Sciatic nerve (tissue), 2 donors: ENCODE measurements around the gene TBC1D5. TPM values are rescaled to one million over a fixed set of nuclear protein-coding genes. Genes with fewer than 3 reads are reported as not detected.
"Not testable (repeated sequence)": the region's sequence is repeated elsewhere in the genome, so short reads cannot be mapped to it uniquely, and the experiment has no call there.

Experiments
- ATAC-seq: fragments of 200-7000 bp; cut with Tn5 transposase; one replicate; pipeline ENCODE4 v1.9.1; 2020; ENCODE audit warnings: mild to moderate bottlenecking, moderate library complexity
- DNase-seq: peaks from one replicate; pipeline ENCODE4 v3.0.0-alpha.2; 2020; ENCODE audit warnings: low spot score
- intact Hi-C: fragments of 100-400 bp; cut with DNase I; formaldehyde crosslinking; loops from one replicate; pipeline ENCODE4 v1.14.2; 2022
- total RNA-seq: library from RNA; stranded (reverse); fragmentation: NEBNext Ultra II Directional; extraction: Animal tissue kit (Norgen Biotek cat#: 25700); gene quantifications from one replicate; pipeline ENCODE4 v1.2.1, GENCODE V29; 2021
- donor health status: DM: no; HTN: no; CAD: no.
- donor health status: DM: no; HTN: no; CAD: no.

The TBC1D5 gene
- total RNA-seq, 1 donor from 2014 or later: 82.6 TPM

DNA sequence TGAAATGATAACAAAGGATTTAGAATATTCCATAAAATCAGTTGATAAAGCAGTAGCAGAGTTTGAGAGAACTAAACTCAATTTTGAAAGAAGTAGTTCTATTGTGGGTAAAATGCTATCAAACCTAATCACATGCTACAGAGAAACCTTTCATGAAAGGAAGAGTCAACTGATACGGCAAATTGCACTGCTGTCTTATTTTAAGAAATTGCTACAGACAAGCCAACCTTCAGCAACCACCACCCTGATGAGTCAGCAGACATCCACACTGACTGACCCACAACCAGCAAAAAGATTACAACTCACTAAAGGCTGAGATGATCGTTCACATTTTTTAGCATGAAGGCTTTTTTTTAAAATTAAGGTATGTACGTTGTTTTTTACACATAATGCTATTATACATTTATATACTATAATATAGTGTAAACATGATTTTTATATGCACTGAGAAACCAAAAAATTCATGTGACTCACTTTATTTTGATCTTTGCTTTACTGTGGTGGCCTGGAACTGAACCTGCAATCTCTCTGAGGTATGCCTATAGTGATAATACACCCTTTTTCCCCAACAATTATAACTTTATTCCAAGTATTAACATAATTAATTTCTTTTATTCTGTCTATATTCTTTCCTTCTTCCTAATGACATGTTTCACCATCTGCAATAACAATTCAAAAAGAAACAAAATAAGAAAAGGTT is 109.9 kb downstream of the TBC1D5 start:
- intact Hi-C loops: no loop called here
- no peak for DNase-seq
- ATAC-seq: peak; percentile 62

DNA sequence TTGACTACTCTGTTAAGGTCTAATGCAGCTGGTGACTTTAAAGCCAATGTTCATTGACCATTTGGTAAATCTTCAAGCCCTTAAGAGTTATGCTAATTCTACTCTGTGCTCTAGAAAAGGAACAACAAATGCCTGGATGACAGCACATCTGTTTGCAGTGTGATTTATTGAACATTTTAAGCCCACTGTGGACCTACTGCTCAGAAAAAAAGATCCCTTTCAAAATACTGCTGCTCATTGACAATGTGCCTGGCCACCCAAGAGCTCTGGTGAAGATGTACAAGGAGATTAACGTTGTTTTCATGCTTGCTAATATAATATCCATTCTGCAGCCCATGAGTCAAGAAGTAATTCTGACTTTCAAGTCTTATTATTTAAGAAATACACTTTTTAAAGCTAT is 110.8 kb downstream of the TBC1D5 start:
- ATAC-seq (no peak), DNase-seq (no peak)
- intact Hi-C loops: no loop called here

DNA sequence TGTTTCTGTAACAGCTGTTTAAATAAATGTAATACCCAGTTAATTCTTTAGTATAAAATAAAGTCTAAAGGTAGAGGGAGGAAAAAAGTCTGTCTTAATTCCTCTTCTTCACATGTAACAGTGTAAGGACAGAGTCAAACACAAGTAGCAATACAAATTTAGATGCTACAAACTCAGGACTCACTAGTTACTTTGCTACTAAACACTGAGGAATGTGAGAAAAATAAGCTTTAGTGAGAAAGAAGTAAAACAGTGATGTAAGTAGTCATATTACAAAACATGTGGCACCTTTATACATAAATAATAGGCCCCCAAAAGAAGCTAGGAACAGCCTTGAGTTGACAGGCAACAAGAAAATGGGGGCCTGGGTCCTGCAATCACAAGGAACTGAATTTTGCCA is 113.0 kb downstream of the TBC1D5 start:
- DNase-seq: no peak
- intact Hi-C loops: no loop called here
- ATAC-seq: no peak

DNA sequence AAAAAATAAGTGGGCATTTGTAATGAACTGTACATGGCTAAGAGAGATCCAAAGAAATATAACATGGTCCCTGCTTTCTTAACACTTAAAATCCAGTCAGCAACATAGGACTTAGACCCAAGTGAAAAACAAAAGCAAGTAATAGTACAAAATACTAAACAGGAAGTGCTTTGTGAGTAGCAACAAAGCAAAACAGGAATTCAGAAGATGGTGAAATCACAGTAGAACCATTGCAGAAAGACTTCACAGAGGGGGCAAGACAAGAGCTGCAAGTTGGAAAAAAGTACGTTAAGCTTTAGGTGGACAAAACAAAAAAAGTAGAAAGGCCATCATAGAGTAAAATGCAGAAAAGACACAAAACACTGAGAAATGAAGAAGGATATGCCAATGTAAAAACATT is 116.0 kb downstream of the TBC1D5 start:
- no peak for ATAC-seq
- DNase-seq: no peak
- intact Hi-C loops: no loop called here

DNA sequence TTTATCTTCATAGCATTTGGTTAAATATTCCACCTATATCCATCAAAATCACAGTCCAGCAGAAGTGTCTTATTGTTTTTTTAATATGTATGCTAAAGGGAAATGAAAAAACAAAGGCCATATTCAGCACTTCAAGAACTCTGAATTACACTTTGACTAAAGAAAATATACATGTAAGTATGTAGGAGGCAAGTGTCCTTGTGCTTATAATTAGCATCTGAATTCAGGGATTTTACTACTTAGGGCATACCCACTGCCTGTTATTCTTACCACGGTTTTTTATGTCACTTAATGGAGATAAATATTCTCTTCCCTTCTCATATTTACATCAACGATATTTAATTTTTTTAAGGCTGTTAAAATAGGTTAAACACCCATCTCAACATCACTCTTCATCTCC is 117.3 kb downstream of the TBC1D5 start:
- intact Hi-C loops: no loop called here
- DNase-seq (no peak), ATAC-seq (no peak)

DNA sequence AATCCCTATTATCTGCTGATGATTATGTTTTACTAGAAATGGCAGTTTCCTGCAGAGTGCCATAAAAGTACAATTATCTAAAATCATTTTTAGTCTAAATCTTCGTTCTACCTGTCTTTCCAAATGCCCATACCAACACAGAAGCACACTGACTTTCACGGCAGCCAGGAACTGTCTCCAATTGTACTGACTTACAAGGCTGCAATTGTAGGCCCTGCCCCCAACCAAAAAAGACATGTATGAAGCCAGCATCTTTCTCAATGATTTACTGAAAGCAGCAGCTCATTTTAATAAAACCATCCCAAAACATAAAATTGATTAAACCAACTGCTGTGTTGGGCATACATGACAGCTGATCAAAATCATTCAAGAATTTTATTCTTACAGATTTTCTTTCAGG is 119.0 kb downstream of the TBC1D5 start:
- DNase-seq (no peak), ATAC-seq (no peak)
- intact Hi-C loops: no loop called here

DNA sequence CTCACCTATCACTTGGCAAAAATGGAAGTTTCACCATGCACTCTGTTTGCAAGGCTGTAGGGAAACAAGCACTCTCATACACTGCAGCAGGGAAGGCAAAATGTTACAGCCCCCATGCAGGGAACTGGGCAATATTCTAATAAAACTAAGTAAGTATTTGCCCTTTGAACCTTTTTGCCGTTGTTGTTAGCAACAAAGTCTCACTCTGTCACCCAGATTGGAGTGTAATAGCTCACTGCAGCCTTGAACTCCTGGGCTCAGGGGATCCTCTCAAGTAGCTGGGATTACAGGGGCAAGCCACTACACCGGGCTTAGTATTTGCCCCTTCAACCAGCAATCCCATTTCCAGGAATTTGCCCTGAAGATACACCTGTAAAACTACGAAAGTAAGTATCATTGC is 122.5 kb downstream of the TBC1D5 start:
- DNase-seq (no peak), ATAC-seq (no peak)
- intact Hi-C loops: no loop called here

DNA sequence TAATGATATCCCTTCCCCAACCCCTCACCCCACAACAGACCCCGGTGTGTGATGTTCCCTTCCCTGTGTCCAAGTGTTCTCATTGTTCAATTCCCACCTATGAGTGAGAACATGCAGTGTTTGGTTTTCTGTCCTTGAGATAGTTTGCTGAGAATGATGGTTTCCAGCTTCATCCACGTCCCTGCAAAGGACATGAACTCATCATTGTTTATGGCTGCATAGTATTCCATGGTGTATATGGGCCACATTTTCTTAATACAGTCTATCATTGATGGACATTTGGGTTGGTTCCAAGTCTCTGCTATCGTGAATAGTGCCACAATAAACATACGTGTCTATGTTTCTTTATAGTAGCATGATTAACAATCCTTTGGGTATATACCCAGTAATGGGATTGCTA is 129.4 kb downstream of the TBC1D5 start:
- intact Hi-C loops, DNase-seq, ATAC-seq: not testable (repeated sequence)

DNA sequence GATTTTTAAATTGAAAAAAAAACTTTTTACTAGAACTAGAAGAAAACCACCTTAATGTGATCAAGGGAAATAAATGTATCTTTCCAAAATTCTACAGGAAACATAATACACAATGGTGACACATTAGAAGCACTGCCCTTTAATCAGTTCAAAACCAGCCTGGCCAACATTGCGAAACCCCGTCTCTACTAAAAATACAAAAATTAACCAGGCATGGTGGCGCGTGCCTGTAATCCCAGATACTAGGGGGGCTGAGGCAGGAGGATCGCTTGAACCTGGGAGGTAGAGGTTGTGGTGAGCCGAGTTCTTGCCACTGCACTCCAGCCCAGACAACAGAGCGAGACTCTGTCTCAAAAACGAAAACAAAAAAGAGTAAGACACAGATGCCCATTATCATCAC is 134.5 kb downstream of the TBC1D5 start:
- intact Hi-C loops: no loop called here
- DNase-seq (no peak), ATAC-seq (no peak)

DNA sequence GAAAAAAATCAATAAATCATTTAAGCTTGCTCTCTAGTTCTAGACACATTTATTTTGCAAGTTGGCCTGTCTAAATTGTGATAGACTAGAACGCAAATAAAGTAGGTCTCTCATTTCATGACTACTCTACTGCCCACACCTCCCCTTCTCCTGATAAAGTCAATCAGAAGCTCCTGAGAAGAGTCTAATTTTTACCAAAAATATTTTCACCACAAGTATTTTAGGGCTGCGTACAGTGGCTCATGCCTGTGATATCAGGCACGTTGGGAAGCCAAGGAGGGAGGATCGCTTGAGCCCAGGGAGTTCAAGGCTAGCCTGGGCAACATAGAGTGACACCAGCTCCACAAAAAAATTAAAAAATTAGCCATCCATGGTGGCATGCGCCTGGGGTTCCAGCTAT is 136.5 kb downstream of the TBC1D5 start:
- DNase-seq: no peak
- intact Hi-C loops: no loop called here
- no peak for ATAC-seq

DNA sequence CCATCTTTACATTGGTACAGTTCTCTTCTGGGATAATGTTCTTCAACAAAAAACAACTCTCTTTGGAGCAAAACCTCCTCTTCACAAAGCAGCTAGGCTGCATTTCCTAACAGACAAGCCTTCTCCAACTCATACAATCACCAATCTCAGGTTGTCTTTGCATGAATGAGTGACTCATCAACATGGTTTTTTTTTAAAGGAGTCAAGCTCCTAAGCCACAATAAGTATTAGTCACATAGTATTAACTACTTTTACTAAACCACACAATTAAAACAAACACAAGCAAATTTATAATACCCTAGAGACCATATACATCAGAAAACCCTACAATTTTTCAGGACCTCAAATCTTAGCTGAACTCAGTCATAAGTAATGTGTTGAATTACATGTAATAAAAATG is 137.4 kb downstream of the TBC1D5 start:
- ATAC-seq: no peak
- no peak for DNase-seq
- intact Hi-C loops: no loop called here

DNA sequence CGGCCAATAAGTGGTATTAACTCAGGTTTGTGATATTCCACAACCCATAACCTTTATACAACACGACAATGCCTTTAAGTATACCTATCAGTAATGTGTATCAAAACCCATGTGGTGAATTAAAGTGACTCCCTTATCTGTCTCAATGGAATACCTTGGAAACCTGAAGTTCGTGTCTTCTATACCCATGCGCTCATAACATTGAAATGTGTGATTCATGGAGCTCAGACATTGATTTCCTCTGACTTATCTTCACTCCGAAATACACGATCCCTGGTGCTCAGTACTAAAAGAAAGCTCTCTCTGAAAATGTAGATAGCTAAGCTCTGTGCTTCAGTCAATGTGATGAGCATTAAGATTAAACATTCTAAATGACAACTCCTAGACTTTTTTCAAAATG is 140.3 kb downstream of the TBC1D5 start:
- intact Hi-C loops: no loop called here
- no peak for ATAC-seq
- DNase-seq: no peak

DNA sequence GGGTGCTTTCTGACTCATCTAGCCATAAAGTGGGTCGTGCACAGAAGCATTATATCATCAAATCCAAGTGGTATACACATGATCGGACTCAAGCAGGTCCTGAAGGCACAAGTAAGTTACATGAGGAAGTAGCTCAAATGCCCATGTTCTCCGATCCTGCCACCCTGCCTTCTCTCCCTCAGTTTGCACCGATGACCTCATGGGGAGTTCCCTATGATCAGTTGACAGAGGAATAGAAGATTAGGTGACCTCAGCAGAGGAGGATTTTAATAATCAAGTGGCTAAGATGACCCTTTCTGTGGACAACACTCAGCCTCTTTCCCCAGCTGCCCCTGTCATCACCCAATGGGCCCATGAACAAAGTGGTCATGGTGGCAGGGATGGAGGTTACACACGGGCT is 149.5 kb downstream of the TBC1D5 start:
- intact Hi-C loops: no loop called here
- no peak for DNase-seq

DNA sequence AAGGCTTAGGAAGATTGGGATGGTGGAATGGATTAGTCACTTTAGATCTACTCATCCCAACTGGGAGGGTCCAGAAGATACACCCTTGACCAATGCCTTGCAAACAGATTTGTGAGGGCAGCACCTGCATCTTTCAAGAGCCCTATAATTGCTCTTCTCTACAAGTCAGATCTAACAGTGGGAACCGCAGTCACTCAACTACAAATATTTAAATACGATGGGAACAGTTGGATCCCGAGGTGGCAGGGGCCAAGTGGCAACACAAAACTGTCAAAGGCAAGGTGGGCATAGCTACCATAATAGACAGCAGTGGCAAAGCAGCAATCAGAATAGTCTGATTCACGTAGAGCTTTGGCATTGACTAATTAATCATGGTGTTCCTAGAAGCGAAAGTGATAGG is 152.0 kb downstream of the TBC1D5 start:
- intact Hi-C loops: no loop called here
- no peak for ATAC-seq
- no peak for DNase-seq

More for the DNA sequence above, 149.5 kb downstream of the TBC1D5 start:
- no peak for ATAC-seq

DNA sequence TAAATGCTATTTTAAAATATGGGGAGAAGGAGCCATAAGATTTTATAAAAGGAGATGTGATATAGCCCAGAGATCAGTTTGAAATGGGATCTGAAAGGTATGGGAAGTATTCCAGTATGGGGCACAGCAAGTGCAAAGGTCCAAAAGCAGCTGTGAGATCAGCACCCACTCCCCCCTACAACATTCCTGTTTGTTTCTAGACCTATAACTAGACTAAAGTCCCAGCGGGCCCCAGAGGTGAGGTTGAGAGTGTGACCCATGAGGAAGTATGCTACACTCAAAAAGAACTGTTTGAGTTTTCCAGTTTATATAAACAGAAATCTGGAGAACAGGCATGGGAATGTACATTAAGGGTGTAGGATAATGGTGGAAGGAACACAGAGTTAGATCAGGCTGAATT is 152.5 kb downstream of the TBC1D5 start:
- intact Hi-C loops: loop anchor here (5.0 kb wide), 1 partner anchor 1267 kb away; no protein-coding TSS in a partner anchor
- DNase-seq (no peak), ATAC-seq (no peak)

DNA sequence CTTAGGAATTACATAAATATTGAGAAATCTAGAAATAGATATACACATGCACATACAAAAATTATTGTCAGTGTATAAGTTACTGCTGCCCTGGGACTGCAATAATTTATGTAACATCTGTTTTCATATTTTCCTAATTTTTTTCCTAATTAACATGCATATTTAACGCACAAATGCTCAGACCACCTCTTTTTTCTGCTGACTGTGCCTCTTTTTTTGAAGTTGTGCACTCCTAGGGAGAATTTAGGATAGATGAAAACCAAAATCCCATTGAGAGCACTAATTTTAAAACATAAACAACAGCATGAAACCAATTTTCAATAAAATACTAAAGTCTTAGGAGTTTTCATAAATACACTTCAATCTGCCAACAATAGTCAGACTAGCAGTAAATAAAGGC is 154.0 kb downstream of the TBC1D5 start:
- intact Hi-C loops: loop anchor here (5.0 kb wide), 1 partner anchor 1269 kb away; no protein-coding TSS in a partner anchor
- no peak for DNase-seq
- ATAC-seq: no peak

DNA sequence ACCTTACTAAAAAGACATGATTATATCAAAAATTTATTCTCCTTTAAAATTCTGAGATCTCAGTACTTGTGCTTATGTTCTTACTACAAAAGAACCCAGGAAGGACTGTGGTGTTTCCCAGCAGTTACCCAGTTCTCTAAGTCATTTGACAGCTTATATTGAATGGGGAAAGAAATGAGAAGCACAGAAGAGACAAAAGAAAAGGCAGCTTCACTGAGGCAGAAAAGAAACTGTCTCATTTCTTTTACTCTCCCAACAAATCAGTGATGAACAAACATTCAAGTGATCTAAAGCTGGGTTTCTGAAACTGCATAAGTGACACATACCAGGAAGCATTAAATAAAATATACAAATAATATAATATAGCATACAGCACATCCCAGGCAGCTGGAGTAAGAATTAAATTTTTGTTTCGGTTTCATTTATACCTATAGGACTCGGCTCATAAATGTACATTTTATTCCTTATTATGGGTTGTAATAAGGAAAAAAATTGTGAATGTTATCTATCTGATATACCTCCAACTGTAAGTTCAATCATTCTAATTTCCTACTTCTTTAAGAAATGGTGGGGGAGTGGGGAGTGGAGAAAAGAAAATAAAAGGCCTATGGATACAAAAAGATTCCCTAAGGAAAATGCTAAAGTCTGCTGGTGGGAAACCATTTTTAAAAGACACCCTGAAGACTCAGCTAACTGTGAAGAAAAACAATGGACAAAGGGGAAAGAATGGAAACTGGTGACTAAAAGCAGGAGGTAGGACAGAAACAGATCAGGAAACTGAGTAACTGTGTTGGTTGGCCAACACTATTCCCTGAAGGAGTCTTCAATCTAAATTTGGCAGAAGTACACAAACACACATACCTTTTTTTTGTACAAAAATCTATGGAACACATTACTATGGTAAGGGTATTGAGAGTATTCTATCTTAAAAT is 156.8 kb downstream of the TBC1D5 start:
- no peak for DNase-seq
- intact Hi-C loops: loop anchor here (5.0 kb wide), 1 partner anchor 1272 kb away; no protein-coding TSS in a partner anchor

DNA sequence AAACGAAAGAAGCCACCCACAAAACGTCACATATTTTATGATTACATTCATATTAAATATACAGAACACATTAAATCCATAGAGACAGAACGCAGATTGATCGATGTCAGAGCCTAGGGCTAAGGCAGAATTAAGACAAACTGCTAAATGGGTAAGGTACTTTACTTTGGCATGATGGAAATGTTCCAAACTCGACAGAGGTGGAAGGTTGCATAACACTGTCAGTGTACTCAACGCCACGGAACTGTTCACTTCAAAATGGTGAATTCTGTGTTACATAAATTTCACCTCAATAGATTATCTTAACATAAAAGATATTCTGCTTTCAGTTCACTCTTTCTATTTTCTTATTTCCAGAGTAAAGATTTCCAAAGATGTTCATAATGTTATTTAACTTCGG is 158.4 kb downstream of the TBC1D5 start:
- intact Hi-C loops: no loop called here
- DNase-seq (no peak), ATAC-seq (no peak)

More for the DNA sequence above, 156.8 kb downstream of the TBC1D5 start:
- ATAC-seq: no peak

DNA sequence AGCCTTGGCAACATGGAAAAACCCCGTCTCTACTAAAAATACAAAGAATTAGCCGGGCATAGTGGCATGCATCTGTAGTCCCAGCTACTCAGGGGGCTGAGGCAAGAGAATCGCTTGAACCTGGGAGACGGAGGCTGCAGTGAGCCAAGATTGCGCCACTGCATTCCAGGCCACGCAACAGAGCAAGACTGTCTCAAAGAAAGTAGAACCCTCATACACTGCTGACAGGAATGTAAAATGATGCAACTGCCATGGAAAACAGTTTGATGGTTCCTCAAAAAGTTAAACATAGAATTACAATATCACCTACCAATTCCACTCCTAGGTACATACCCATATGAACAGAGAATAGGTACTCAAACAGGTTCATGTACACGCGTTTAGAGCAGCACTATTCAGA is 158.9 kb downstream of the TBC1D5 start:
- intact Hi-C loops: no loop called here
- ATAC-seq: no peak
- no peak for DNase-seq

DNA sequence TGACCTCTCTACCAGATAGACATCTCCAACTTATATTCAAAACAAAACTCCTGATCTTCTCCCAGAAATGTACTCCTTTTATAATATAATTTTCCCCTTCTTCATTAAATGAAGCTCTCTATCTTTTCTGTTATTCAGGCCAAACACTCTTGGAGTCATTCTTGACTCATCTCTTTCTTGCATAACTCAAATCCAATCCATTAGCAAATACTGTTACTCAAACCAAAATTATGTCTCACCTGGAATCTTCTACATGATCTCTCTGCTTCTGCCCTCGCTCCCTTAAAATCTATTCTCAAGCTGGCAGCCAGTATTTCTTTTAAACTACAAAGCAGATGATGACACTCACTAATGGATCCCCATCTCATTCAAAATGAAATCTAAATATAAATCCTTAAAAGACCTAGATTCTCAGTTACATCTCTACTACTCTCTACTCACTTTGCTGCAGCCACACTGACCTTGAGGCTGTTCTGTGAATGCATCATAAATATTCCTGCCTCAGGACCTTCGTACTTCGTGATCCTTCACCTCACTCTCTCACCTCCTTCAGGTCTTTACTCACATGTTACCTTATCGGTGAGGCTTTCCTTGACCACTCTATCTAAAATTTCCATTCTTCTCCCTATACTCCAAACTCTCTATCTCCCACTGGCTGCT is 160.9 kb downstream of the TBC1D5 start:
- intact Hi-C loops: no loop called here
- ATAC-seq (no peak), DNase-seq (no peak)
